Immature natural killer cell (primary cell): ENCODE data around the gene VASP. TPM values are rescaled to one million over a fixed set of nuclear protein-coding genes. Genes with fewer than 3 reads are reported as not detected.
"Not testable (repeated sequence)": the region's sequence is repeated elsewhere in the genome, so short reads cannot be mapped to it uniquely, and the experiment has no call there.

Experiments used
- DNase-seq, 3 donors: peaks; one replicate each; pipeline ENCODE4 v3.0.0; 2022; ENCODE audit warnings: mixed read lengths in 1 of 3
- H3K27ac Mint-ChIP-seq, 6 donors: one replicate each; pipeline ENCODE4 v1.8.0; 2020; ENCODE audit warnings: mixed read lengths in 6 of 6, mild to moderate bottlenecking in 5 of 6, inconsistent platforms in 4 of 6, moderate library complexity in 3 of 6
- H3K27me3 Mint-ChIP-seq, 3 donors: one replicate each; pipeline ENCODE4 v1.8.0; 2020 to 2021; ENCODE audit warnings: low read depth in 3 of 3, mild to moderate bottlenecking in 3 of 3, mixed read lengths in 3 of 3, moderate library complexity in 3 of 3, inconsistent platforms in 1 of 3
- H3K36me3 Mint-ChIP-seq, 3 donors: one replicate each; pipeline ENCODE4 v1.8.0; 2020; ENCODE audit warnings: mixed read lengths in 3 of 3, inconsistent platforms in 2 of 3, mild to moderate bottlenecking in 2 of 3
- H3K4me1 Mint-ChIP-seq, 2 donors: one replicate each; pipeline ENCODE4 v1.8.0; 2020; ENCODE audit warnings: inconsistent platforms in 2 of 2, mild to moderate bottlenecking in 2 of 2, mixed read lengths in 2 of 2, moderate library complexity in 1 of 2
- H3K4me3 Mint-ChIP-seq, 5 donors: one replicate each; pipeline ENCODE4 v1.8.0; 2020; ENCODE audit warnings: mild to moderate bottlenecking in 5 of 5, mixed read lengths in 5 of 5, inconsistent platforms in 3 of 5, moderate library complexity in 3 of 5
- H3K9me3 Mint-ChIP-seq, 6 donors: one replicate each; pipeline ENCODE4 v1.8.0; 2020; ENCODE audit warnings: mild to moderate bottlenecking in 6 of 6, mixed read lengths in 6 of 6, inconsistent platforms in 4 of 6, moderate library complexity in 3 of 6
- polyA plus RNA-seq, 3 donors: library from polyadenylated mRNA; unstranded; fragments of 300-500 nt; fragmentation: Illumina TruSeq; gene quantifications; one replicate each; pipeline ENCODE4 v1.2.3, GENCODE V29; 2021

The VASP gene
- polyA plus RNA-seq, 3 donors from 2014 or later = 91.2 to 126 (median 93.4) TPM

DNA sequence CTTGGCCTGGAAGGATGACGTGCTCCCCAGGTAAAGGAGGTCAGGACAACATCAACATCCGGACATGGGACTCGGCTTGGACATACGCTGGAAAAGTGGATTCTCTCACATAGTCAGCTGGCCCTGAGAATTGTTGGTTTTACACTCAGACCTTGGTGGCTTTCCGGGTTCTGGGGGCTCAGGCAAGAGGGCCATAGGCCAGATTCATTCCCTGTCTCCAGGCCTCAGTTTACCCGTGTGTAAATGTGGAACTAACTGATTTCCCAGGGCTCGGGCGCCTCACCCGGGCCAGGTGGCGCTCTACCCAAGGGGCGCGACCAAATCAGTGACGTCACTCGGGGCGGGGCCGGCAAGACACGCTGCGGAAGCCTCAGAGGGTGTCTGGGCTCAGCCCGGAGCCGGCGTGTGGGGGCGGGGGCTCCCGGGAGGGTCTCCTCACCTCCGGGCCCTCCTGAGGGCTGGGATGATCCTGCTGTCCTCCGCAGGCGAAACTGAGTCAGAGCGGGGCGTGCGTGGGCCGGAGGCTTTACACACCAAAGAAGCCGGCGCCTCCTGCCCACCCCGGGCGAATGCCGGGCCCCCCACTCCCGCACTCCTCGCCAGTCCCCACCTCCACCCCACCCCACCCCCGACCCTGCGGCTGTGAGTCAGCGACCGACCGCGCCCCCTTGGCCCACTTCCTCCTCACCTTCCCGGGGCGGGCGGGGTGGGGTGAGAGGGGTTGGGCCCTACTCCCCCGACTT is 862 bp upstream of the VASP start:
- peak; percentile 96 to 97 (median 97) for DNase-seq
- H3K27ac Mint-ChIP-seq = peak overlapping the region; percentile 91 to 98 (median 96)
- peaks cover 0 to 3% (median 2%) of the 10 kb centered on the region in 3 donors for H3K36me3 Mint-ChIP-seq
- H3K9me3 Mint-ChIP-seq = no peaks in the 10 kb centered on the region
- peak overlapping the region; percentile 87 to 99 (median 94) for H3K4me3 Mint-ChIP-seq
- H3K4me1 Mint-ChIP-seq = peaks cover 35 to 43% of the 10 kb centered on the region in 2 donors
- H3K27me3 Mint-ChIP-seq = peaks cover 8 to 15% (median 11%) of the 10 kb centered on the region in 3 donors

DNA sequence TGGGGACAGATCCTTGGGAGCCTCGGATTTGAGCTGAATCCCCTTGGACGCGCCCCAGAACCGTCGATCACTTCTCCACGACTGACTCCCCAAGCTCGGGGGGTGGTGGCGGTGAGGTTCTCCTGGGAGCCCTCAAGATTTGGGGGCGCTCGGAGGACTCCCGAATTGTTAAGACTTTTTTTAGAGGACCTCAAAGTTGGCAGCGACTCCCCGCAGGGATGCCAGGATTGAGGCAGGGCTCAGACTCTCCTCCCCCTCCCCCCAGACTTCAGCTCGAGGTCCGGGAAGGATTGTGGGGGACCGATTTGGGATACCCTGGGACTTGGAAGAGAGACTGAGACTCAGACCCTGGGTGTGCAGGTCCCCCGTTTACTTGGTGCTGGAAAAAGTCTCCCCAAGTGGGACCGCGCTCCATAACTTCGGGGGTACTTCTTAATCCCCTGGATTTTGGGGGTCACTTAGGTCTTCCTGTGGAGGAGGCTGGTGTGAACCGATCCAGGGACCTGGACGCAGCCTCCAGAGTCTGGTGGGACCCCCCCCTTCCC is 665 bp downstream of the VASP start:
- DNase-seq = no peak
- Mint-ChIP-seq H3K36me3 (peaks cover 0 to 3% (median 0%) of the 10 kb centered on the region in 3 donors), H3K27me3 (peaks cover 8 to 15% (median 10%) of the 10 kb centered on the region in 3 donors), H3K4me1 (peaks cover 45 to 53% of the 10 kb centered on the region in 2 donors), H3K9me3 (no peaks in the 10 kb centered on the region), H3K27ac (peak overlapping the region; percentile 45 to 83 (median 74)), H3K4me3 (peak overlapping the region; percentile 97 to 100 (median 99))

GRCh38 chr19:45508417-45508860 is 1.2 kb downstream of the VASP start:
- Mint-ChIP-seq H3K9me3 (no peaks in the 10 kb centered on the region), H3K36me3 (peaks cover 0 to 3% (median 0%) of the 10 kb centered on the region in 3 donors), H3K4me1 (peaks cover 50 to 58% of the 10 kb centered on the region in 2 donors), H3K27ac (peak overlapping the region; percentile 45 to 98 (median 94)), H3K4me3 (peak overlapping the region; percentile 97 to 100 (median 99)), H3K27me3 (peaks cover 8 to 15% (median 10%) of the 10 kb centered on the region in 3 donors)
- no peak for DNase-seq

DNA sequence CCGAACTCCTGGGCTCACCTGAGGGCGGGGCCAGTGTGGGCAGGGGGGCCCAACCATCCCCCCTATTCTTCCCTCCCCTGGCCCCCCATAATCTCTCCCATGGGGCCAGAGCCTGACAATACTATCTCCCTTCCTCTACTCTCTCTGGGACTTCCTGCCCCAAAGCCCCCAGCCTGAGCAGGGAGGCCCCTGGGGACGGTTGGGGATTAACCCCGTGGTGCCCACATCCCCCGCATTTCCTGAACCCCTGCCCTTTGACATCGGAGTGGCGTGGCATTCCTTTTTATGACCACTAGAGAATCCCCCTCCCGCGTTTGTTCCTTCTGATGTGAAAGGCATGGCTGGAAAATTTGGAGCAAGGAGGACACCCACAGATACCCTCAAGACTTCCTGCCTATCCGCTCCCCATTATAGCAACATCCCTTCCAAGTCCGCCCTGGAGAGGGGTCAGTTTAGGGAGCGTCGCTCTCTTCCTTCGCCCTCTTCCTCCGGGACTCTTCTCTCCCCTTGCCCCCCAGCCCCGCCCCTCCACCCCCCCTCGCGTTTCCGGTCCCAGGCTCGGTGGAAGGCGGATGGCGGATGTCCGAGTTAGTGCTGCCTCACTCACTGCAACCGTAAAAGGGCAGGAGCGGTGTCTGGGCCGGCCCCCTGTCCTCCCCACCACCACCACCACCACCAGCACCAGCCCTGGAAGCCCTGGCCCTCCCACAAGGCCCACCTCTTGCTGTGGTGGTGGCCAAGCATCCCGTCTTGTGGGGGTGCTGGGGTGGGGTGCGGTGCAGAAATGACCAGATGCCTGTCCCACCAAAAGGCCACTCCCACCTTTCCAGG is 1.8 kb downstream of the VASP start:
- Mint-ChIP-seq H3K27ac (peak overlapping the region; percentile 94 to 98 (median 96)), H3K4me1 (peaks cover 56 to 64% of the 10 kb centered on the region in 2 donors), H3K9me3 (no peaks in the 10 kb centered on the region), H3K36me3 (no peaks in the 10 kb centered on the region), H3K27me3 (peaks cover 8 to 18% (median 10%) of the 10 kb centered on the region in 3 donors), H3K4me3 (peak overlapping the region; percentile 97 to 100 (median 99))
- peak; percentile 54 to 59 (median 58) for DNase-seq

- peak overlapping the region; percentile 94 to 98 (median 96) for H3K27ac Mint-ChIP-seq
- no peaks in the 10 kb centered on the region for H3K9me3 Mint-ChIP-seq
- no peaks in the 10 kb centered on the region for H3K36me3 Mint-ChIP-seq
- H3K4me1 Mint-ChIP-seq = peaks cover 61 to 70% of the 10 kb centered on the region in 2 donors
- peaks cover 8 to 19% (median 10%) of the 10 kb centered on the region in 3 donors for H3K27me3 Mint-ChIP-seq
- peak overlapping the region; percentile 97 to 100 (median 99) for H3K4me3 Mint-ChIP-seq
- no peak for DNase-seq
These were observed 2.4 kb downstream of the VASP start for GRCh38 chr19:45509692-45510015.

DNA sequence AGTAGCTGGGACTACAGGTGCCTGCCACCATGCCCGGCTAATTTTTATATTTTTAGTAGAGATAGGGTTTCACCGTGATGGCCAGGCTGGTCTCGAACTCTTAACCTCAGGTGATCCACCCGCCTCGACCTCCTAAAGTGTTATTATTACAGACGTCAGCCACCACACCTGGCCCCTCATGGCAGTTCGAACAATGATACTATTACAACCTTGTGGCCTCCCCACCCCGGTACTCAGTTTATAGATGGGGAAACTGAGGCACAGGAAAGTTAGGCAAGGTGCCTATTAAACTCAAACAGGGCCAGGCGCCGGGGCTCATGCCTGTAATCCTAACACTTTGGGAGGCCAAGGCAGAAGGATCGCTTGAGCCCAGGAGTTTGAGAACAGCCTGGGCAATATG is 3.1 kb downstream of the VASP start:
- H3K4me1 Mint-ChIP-seq = peaks cover 67 to 72% of the 10 kb centered on the region in 2 donors
- not testable (repeated sequence) for H3K9me3 Mint-ChIP-seq, DNase-seq, H3K36me3 Mint-ChIP-seq
- H3K27me3 Mint-ChIP-seq = peaks cover 10 to 19% (median 10%) of the 10 kb centered on the region in 3 donors
- H3K27ac Mint-ChIP-seq = peak overlapping the region; percentile 94 to 98 (median 96)
- H3K4me3 Mint-ChIP-seq = peak overlapping the region; percentile 97 to 100 (median 99)

GRCh38 chr19:45511074-45511473 is 3.8 kb downstream of the VASP start:
- Mint-ChIP-seq H3K9me3 (no peaks in the 10 kb centered on the region), H3K4me3 (peak overlapping the region; percentile 57 to 99 (median 61)), H3K36me3 (no peaks in the 10 kb centered on the region), H3K27me3 (peaks cover 10 to 19% (median 10%) of the 10 kb centered on the region in 3 donors), H3K27ac (peak overlapping the region; percentile 76 to 95 (median 84)), H3K4me1 (peaks cover 68 to 72% of the 10 kb centered on the region in 2 donors)
- DNase-seq = no peak

GRCh38 chr19:45512881-45513483 is 5.7 kb downstream of the VASP start:
- Mint-ChIP-seq H3K4me3 (peak overlapping the region in 3 of 5 donors; percentile 23 to 27 (median 27)), H3K36me3 (peaks cover 0 to 3% (median 3%) of the 10 kb centered on the region in 3 donors), H3K27ac (peak overlapping the region; percentile 80 to 93 (median 86)), H3K4me1 (peaks cover 68 to 72% of the 10 kb centered on the region in 2 donors), H3K9me3 (no peaks in the 10 kb centered on the region), H3K27me3 (peaks cover 4 to 12% (median 4%) of the 10 kb centered on the region in 3 donors)
- no peak for DNase-seq

- peak overlapping the region; percentile 88 to 93 (median 92) for H3K27ac Mint-ChIP-seq
- peak overlapping the region; percentile 44 to 74 (median 72) for H3K4me3 Mint-ChIP-seq
- peaks cover 0 to 8% (median 3%) of the 10 kb centered on the region in 3 donors for H3K27me3 Mint-ChIP-seq
- peaks cover 0 to 8% (median 3%) of the 10 kb centered on the region in 3 donors for H3K36me3 Mint-ChIP-seq
- H3K9me3 Mint-ChIP-seq = no peaks in the 10 kb centered on the region
- H3K4me1 Mint-ChIP-seq = peaks cover 60 to 71% of the 10 kb centered on the region in 2 donors
- DNase-seq = no peak
These were observed 7.2 kb downstream of the VASP start for GRCh38 chr19:45514376-45515051.

DNA sequence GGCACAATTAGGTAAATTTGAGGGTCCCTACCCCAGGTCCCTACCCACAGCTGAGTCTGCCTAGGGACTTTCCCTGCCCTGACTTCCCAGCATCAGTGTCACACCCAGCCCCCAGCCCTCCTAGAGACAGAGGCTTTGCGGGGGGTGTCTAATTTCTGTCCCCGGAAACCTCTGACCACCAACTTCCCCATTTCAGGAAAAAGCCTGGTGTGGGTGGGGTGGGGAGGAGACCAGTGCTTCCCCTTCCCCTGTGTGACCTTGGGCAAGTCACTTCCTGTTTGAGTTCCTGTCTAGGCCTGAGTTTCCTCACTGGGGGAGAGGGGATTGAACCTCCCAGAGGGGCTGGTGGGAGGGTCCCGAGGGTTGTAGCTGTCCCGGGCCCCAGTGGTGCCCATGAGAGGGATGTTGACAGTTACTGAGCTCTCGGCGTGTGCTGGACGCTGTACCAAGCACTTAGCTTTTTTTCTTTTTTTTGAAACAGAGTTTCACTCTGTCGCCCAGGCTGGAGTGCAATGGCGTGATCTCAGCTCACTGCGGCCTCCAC is 7.9 kb downstream of the VASP start:
- no peak for DNase-seq
- peak overlapping the region; percentile 88 to 93 (median 91) for H3K27ac Mint-ChIP-seq
- peaks cover 0 to 9% (median 3%) of the 10 kb centered on the region in 3 donors for H3K36me3 Mint-ChIP-seq
- peaks cover 54 to 65% of the 10 kb centered on the region in 2 donors for H3K4me1 Mint-ChIP-seq
- no peaks in the 10 kb centered on the region for H3K9me3 Mint-ChIP-seq
- peaks cover 0 to 8% (median 3%) of the 10 kb centered on the region in 3 donors for H3K27me3 Mint-ChIP-seq
- H3K4me3 Mint-ChIP-seq = peak overlapping the region; percentile 44 to 73 (median 70)

DNA sequence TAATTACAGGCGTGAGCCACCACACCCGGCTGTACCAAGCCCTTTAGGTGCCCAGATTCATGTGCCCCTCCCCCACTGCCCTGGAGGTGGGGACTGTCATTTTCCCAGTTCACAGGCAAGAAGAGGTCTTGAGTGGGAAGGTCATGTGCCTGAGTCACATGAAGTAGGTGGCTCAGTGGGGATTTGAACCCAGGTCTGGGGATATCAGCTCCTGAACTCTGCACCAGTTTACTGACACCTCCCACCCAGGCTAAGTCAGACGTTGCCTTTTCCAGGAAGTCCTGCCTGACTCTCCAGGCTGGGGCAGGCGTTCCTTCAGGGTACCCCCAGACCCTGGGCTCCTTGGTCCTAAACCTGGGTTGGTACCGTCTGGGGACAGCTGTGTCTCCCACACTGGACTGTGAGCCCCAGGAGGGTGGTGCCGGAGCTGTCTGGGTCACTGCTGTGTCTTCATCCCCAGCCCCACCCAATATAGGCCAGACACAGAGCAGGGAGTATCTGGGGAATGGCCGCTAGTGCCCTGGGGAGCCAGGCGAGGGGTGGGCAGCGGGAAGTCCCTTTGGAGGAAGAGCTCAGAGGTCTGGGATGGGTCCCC is 8.6 kb downstream of the VASP start:
- H3K4me1 Mint-ChIP-seq = peaks cover 46 to 60% of the 10 kb centered on the region in 2 donors
- H3K9me3 Mint-ChIP-seq = no peaks in the 10 kb centered on the region
- H3K4me3 Mint-ChIP-seq = peak overlapping the region; percentile 44 to 73 (median 70)
- no peak for DNase-seq
- peaks cover 0 to 8% (median 3%) of the 10 kb centered on the region in 3 donors for H3K27me3 Mint-ChIP-seq
- H3K36me3 Mint-ChIP-seq = peaks cover 0 to 11% (median 3%) of the 10 kb centered on the region in 3 donors
- H3K27ac Mint-ChIP-seq = peak overlapping the region; percentile 88 to 93 (median 91)

DNA sequence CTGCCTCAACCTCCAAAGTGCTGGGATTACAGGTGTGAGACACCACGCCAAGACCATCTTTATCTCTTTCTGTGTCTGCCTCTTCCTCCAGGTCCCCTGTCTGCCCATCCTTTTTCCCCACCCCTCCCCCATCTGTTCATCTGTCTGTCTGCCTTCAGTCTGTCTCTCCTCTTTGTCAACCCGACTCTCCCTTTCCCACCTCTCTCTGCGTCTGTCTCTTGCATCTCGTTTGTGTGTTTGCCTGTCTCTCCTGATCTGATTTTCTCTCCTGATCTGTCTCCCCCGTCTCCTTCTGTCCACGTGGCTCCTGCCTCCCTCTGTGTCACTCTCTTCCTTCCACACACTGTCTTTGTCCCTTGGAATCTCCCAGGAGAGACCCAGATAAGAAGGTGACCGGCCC is 10.0 kb downstream of the VASP start:
- peaks cover 0 to 15% (median 3%) of the 10 kb centered on the region in 3 donors for H3K36me3 Mint-ChIP-seq
- DNase-seq = no peak
- H3K27me3 Mint-ChIP-seq = peaks cover 0 to 5% (median 3%) of the 10 kb centered on the region in 3 donors
- peaks cover 35 to 48% of the 10 kb centered on the region in 2 donors for H3K4me1 Mint-ChIP-seq
- peak overlapping the region in 1 of 5 donors; percentile 38 for H3K4me3 Mint-ChIP-seq
- H3K27ac Mint-ChIP-seq = peak overlapping the region in 5 of 6 donors; percentile 37 to 86 (median 83)
- no peaks in the 10 kb centered on the region for H3K9me3 Mint-ChIP-seq
